HEK293T (cell line): ENCODE results near the gene NBEA.

ENCODE experiments used
- CTCF ChIA-PET: fragments of 350-600 bp; formaldehyde crosslinking; extraction: SDS; loops from one replicate; lab custom pipeline; 2021; ENCODE audit warnings: antibody characterized with exemption, inconsistent platforms; lab: Yijun Ruan, JAX
- POLR2A ChIA-PET: fragments of 350-600 bp; formaldehyde crosslinking; extraction: SDS; loops from one replicate; lab custom pipeline; 2020; ENCODE audit warnings: antibody characterized with exemption, inconsistent platforms; lab: Yijun Ruan, JAX
- DNase-seq: peaks from one replicate; pipeline ENCODE4 v3.0.0; 2012; ENCODE audit warnings: mixed read lengths; ENCODE audit errors: extremely low spot score
- ARNT ChIP-seq: fragments of 450-650 bp; IDR thresholded peaks from 2 replicates; pipeline ENCODE4 v1.6.1; 2017; ENCODE audit warnings: mild to moderate bottlenecking
- BHLHE40 ChIP-seq: fragments of 450-650 bp; IDR thresholded peaks from 2 replicates; pipeline ENCODE4 v1.6.1; 2016; ENCODE audit warnings: mild to moderate bottlenecking, moderate library complexity, borderline replicate concordance
- CTBP1 ChIP-seq: fragments of 450-650 bp; IDR thresholded peaks from 2 replicates; pipeline ENCODE4 v1.6.1; 2016; ENCODE audit warnings: borderline replicate concordance
- ELF4 ChIP-seq: fragments of 450-650 bp; IDR thresholded peaks from 2 replicates; pipeline ENCODE4 v1.6.1; 2017; ENCODE audit warnings: antibody characterized with exemption
- FOXA1 ChIP-seq: fragments of 450-650 bp; IDR thresholded peaks from 2 replicates; pipeline ENCODE4 v1.6.1; 2016; ENCODE audit warnings: mild to moderate bottlenecking
- FOXK2 ChIP-seq: fragments of 450-650 bp; IDR thresholded peaks from 2 replicates; pipeline ENCODE4 v1.6.1; 2016; ENCODE audit warnings: mild to moderate bottlenecking
- FOXM1 ChIP-seq: fragments of 450-650 bp; IDR thresholded peaks from 2 replicates; pipeline ENCODE4 v1.6.1; 2017; ENCODE audit warnings: mild to moderate bottlenecking, borderline replicate concordance
- HDGF ChIP-seq: fragments of 450-650 bp; IDR thresholded peaks from 2 replicates; pipeline ENCODE4 v1.6.1; 2017; ENCODE audit warnings: antibody characterized with exemption, borderline replicate concordance
- L3MBTL2 ChIP-seq: fragments of 450-650 bp; conservative IDR thresholded peaks from 2 replicates; pipeline ENCODE4 v1.6.1; 2016; ENCODE audit warnings: mild to moderate bottlenecking
- LEF1 ChIP-seq: fragments of 450-650 bp; IDR thresholded peaks from 2 replicates; pipeline ENCODE4 v1.6.1; 2017; ENCODE audit warnings: mild to moderate bottlenecking, borderline replicate concordance
- NFRKB ChIP-seq: fragments of 450-650 bp; IDR thresholded peaks from 2 replicates; pipeline ENCODE4 v1.6.1; 2016; ENCODE audit warnings: mild to moderate bottlenecking, moderate library complexity
- PKNOX1 ChIP-seq: fragments of 450-650 bp; IDR thresholded peaks from 2 replicates; pipeline ENCODE4 v1.6.1; 2016
- SP1 ChIP-seq: fragments of 450-650 bp; IDR thresholded peaks from 2 replicates; pipeline ENCODE4 v1.6.1; 2017
- SUZ12 ChIP-seq: fragments of 450-650 bp; IDR thresholded peaks from 2 replicates; pipeline ENCODE4 v1.6.1; 2016; ENCODE audit warnings: mild to moderate bottlenecking
- TARDBP ChIP-seq: fragments of 450-650 bp; IDR thresholded peaks from 2 replicates; pipeline ENCODE4 v1.6.1; 2016
- ZNF384 ChIP-seq: fragments of 450-650 bp; IDR thresholded peaks from 2 replicates; pipeline ENCODE4 v1.6.1; 2016

Gene NBEA

GRCh38 chr13:35216131-35216530 lies 274.1 kb downstream of the NBEA start:
- DNase-seq = no peak
- TF ChIP-seq TARDBP = no peak
- no peak for TF ChIP-seq ELF4
- no peak for TF ChIP-seq ZNF384
- no peak for TF ChIP-seq SP1
- no peak for TF ChIP-seq HDGF
- TF ChIP-seq LEF1 = no peak
- TF ChIP-seq CTBP1 = no peak
- TF ChIP-seq FOXM1 = no peak
- no peak for TF ChIP-seq SUZ12
- TF ChIP-seq FOXA1 = no peak
- TF ChIP-seq ARNT = no peak
- TF ChIP-seq BHLHE40 = no peak
- TF ChIP-seq L3MBTL2 = no peak
- no peak for TF ChIP-seq NFRKB
- TF ChIP-seq FOXK2 = no peak
- no peak for TF ChIP-seq PKNOX1
- ChIA-PET CTCF (no interaction called here), POLR2A (no interaction called here)

- no peak for DNase-seq
- ChIA-PET CTCF (no interaction called here), POLR2A (no interaction called here)
- TF ChIP-seq FOXK2 = no peak
Observed at GRCh38 chr13:35219021-35219420, 277.0 kb downstream of the NBEA start.

- POLR2A ChIA-PET = no interaction called here
- CTCF ChIA-PET = no interaction called here
- no peak for DNase-seq
- TF ChIP-seq LEF1 = no peak
- no peak for TF ChIP-seq SP1
- no peak for TF ChIP-seq CTBP1
- TF ChIP-seq HDGF = no peak
- TF ChIP-seq PKNOX1 = no peak
- TF ChIP-seq ZNF384 = no peak
- no peak for TF ChIP-seq ARNT
- no peak for TF ChIP-seq L3MBTL2
- no peak for TF ChIP-seq TARDBP
- no peak for TF ChIP-seq BHLHE40
- TF ChIP-seq SUZ12 = no peak
Observed at GRCh38 chr13:35225159-35225558, 283.1 kb downstream of the NBEA start.

GRCh38 chr13:35225582-35225981 lies 283.5 kb downstream of the NBEA start:
- POLR2A ChIA-PET = no interaction called here
- TF ChIP-seq CTBP1 = no peak
- TF ChIP-seq LEF1 = no peak
- no peak for TF ChIP-seq FOXM1
- TF ChIP-seq ZNF384 = no peak
- no peak for TF ChIP-seq SP1
- no peak for TF ChIP-seq BHLHE40
- no peak for TF ChIP-seq HDGF
- no peak for TF ChIP-seq ELF4
- TF ChIP-seq TARDBP = no peak
- TF ChIP-seq ARNT = no peak
- CTCF ChIA-PET = no interaction called here
- DNase-seq = no peak

GRCh38 chr13:35228536-35228935 lies 286.5 kb downstream of the NBEA start:
- ChIA-PET POLR2A (no interaction called here), CTCF (no interaction called here)

GRCh38 chr13:35231426-35231825 lies 289.4 kb downstream of the NBEA start:
- no peak for DNase-seq
- CTCF ChIA-PET = no interaction called here
- no peak for TF ChIP-seq SUZ12
- TF ChIP-seq FOXM1 = no peak
- no peak for TF ChIP-seq FOXA1
- TF ChIP-seq ARNT = no peak
- no peak for TF ChIP-seq SP1
- no peak for TF ChIP-seq ELF4
- TF ChIP-seq L3MBTL2 = no peak
- TF ChIP-seq ZNF384 = no peak
- no peak for TF ChIP-seq HDGF
- TF ChIP-seq TARDBP = no peak
- no peak for TF ChIP-seq BHLHE40
- TF ChIP-seq FOXK2 = no peak
- TF ChIP-seq CTBP1 = no peak
- TF ChIP-seq PKNOX1 = no peak
- TF ChIP-seq LEF1 = no peak
- TF ChIP-seq NFRKB = no peak
- POLR2A ChIA-PET = no interaction called here

More at GRCh38 chr13:35228536-35228935, 286.5 kb downstream of the NBEA start:
- no peak for TF ChIP-seq LEF1
- DNase-seq = no peak

GRCh38 chr13:35238274-35238673 lies 296.2 kb downstream of the NBEA start:
- no peak for DNase-seq
- ChIA-PET POLR2A (no interaction called here), CTCF (interaction anchor here (0.6 kb wide), 1 partner anchor 385 kb away, joined by 3 read pairs; no protein-coding TSS in a partner anchor)
- TF ChIP-seq BHLHE40 (no peak), SP1 (no peak), ZNF384 (no peak)
